Measurements from ENCODE around the gene GPR153.
"Not testable (repeated sequence)": the region's sequence is repeated elsewhere in the genome, so short reads cannot be mapped to it uniquely, and the experiment has no call there.

The GPR153 gene

DNA sequence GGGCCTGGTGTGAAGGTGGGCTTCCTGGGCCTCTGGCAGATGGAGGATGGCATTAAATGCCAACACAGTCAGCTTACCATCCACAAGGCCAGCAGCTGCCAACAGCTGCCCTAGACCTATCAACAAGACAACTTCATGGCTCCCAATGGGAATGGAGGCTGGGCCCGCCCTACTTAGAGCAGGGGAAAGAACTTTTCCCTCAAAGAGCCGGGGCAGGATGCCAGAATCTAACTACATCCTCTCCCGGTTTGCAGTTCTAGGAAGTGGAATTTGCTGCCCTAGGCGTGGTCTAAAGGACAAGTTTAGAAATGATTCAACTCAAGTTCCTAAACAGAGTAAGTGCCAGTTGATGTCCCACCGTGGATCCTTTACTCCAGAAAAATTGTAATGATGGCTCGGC is 38.3 kb downstream of the GPR153 start:
- no peak for DNase-seq

DNA sequence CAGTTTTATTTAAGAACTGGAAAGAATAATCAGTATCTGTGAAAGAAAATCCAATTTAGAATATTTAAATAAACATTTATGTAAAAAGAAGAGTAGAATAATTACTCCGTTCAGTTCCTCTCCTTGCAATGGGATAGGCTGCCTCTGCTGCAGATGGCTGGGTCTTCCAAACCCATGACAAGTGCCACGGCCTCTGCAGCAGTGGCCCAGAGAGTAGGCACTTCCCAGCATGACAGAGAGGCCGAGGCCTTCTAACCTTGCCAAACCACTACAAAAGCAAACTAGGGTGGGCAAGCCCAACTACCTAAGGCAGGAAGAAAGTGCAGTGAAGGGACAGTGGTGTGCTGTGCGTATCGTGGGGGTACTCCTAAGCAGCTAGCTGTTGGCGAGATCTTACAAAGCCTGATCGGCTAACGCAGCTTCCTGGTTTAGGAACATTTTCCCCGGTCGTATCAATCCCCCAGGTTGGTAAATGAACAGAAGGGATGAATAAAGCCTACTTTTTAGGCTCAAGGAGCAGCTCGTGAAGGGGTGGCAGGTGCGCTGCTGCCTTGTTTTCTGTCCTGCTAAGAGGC is 39.6 kb downstream of the GPR153 start:
- no peak for DNase-seq

GRCh38 chr1:6220236-6220635 is 40.7 kb downstream of the GPR153 start:
- no peak for DNase-seq

GRCh38 chr1:6219641-6220040 is 41.3 kb downstream of the GPR153 start:
- DNase-seq, result not testable (repeated sequence)

- no peak for DNase-seq
Observed at GRCh38 chr1:6218375-6219164, 42.3 kb downstream of the GPR153 start.

DNA sequence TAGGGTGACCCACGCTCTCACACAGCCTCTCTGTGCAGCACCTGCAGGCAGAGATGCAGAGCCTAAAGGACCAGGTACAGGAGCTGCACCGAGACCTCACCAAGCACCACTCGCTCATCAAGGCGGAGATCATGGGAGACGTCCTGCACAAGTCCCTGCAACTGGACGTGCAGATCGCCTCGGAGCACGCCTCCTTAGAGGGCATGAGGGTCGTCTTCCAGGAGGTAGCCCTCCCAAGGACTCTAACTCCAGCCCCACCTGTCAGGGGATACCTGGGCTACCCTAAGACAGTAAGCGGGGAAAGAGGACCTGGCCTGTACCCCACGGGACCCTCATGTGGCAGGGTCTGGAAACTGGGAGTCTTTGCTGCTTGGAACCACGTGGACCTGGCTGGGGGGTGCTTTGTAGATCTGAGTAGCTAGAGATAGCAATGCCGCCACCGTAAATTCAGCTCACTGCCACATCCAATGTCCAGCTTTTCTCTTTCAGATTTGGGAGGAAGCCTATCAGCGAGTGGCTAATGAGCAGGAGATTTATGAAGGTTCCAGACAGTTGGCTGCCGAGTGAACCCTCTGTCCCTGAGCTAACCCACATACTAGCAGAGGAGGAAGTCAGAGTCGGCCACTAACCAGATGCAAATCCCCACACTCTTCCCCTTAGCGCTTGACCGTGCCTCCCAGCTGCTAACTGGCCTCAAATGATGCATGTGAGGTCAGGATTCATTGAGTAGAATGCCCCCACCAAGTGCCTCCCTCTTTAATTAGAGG is 48.5 kb downstream of the GPR153 start:
- no peak for DNase-seq

DNA sequence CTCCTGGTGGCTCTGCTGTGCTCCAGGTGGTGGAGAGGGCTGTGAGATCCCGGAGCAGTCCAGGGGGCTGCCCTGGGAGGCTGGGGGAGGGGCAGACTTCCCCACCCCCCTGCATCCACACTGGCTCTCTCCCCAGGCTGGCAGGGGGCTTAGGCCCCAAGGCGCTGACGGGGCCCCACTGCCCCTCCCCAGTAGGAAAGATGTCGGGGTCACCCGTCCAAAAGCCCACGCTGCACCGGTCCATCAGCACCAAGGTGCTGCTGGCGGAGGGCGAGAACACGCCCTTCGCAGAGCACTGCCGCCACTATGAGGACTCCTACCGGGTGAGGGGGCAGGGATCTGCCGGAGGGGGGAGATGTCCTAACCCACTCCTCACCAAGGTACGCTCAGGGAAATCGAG is 49.2 kb downstream of the GPR153 start:
- no peak for DNase-seq

DNA sequence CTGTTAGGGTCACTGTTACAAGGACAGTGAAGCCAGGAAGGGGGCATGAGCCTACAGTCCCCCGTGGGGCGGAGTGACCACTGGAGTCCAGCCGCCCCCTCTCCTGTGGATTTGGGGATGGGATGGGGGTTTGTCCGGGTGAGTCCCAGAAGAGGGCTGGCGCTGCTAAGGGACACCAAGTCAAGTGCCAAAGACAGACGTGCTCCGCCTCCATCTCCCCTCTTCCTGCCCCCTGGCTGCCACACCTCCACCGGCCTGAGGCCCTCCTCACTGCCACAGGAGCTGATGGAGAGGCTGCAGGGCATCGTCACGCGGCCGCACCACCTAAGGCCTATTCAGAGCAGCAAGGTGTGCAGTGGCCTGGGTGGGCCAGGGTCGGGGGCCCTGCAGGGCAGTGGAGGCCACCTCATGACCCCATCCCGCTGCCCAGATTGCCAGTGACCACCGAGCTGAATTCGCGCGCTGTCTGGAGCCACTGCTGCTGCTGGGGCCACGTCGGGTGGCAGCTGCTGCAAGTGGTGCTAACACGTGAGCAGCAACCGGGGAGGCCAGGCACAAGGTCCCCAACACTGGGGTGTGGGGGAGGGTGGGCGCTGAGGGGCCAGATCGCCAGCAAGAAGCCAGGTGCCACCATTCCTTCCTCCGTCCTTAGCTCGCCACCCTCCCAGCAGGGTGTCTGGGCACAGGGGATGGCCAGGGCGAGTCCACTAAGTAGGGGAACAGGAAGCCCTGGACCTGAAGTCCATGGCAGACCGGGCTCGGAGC is 50.1 kb downstream of the GPR153 start:
- DNase-seq, result no peak

GRCh38 chr1:6209661-6210580 is 51.0 kb downstream of the GPR153 start:
- no peak for DNase-seq

DNA sequence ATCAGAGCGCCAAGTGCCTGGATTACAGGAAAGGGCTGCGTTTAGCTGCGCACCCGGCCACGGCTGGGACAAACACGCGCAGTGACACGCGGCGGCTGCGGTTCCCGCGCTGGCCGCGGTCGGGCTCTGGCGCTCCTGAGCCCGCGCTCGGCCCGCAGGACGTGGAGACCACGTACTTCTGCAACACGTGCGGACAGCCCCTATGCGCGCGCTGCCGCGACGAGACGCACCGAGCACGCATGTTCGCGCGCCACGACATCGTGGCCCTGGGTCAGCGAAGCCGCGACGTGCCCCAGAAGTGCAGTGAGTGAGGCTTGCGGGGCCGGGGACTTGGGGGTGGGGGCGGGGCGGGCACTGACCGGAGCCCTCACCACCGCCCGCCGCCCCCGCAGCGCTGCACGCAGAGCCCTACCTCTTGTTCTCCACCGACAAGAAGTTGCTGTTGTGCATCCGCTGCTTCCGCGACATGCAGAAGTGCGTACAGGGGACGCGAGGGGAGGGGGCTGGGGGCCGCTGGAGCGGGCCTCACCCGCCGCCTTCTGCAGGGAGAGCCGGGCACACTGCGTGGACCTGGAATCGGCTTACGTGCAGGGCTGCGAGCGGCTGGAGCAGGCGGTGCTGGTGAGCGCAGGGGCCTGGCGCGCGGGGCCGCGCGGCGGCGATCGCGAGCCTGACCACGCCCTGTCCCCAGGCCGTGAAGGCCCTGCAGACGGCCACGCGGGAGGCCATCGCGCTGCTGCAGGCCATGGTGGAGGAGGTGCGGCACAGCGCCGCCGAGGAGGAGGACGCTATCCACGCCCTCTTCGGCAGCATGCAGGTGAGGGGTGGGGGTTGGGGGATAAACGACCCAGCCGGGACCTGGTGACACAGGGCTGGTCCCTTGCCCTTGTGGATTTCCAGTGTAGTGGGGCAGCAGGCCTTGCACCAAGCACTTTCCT is 51.9 kb downstream of the GPR153 start:
- no peak for DNase-seq

DNA sequence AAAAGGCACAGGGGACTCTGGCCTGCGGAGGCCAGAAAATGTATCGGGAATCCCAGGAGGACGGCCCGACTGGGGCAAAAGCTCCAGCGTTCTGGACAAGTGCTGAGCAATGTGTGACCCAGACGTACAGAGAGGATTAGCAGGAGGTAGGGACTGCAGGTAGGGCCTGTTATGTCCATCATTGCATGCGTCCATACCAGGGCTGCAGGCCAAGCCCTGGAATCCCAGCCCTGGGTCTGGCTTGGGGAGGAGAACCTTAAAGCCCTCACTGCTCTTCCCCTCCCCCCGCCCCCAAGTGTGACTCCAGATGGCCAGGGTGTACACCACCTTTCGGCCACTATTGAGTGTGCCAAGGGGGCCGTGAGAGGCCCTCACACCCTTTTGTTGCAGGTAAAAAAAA is 53.0 kb downstream of the GPR153 start:
- DNase-seq, result no peak

GRCh38 chr1:6207075-6207885 is 53.6 kb downstream of the GPR153 start:
- DNase-seq, result no peak

DNA sequence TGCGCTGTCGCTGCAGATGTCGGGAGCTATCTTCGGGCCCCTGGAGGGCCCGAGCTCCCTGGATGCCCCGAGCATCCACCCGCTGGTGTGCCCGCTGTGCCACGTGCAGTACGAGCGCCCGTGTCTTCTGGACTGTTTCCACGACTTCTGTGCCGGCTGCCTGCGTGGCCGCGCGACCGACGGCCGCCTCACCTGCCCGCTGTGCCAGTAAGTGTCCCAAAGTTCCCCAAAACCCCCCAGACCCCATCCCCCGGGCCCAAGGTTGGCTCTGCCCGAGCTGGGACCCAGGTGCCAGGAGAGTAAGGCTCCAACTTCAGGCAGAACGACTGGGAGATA is 54.4 kb downstream of the GPR153 start:
- no peak for DNase-seq

DNA sequence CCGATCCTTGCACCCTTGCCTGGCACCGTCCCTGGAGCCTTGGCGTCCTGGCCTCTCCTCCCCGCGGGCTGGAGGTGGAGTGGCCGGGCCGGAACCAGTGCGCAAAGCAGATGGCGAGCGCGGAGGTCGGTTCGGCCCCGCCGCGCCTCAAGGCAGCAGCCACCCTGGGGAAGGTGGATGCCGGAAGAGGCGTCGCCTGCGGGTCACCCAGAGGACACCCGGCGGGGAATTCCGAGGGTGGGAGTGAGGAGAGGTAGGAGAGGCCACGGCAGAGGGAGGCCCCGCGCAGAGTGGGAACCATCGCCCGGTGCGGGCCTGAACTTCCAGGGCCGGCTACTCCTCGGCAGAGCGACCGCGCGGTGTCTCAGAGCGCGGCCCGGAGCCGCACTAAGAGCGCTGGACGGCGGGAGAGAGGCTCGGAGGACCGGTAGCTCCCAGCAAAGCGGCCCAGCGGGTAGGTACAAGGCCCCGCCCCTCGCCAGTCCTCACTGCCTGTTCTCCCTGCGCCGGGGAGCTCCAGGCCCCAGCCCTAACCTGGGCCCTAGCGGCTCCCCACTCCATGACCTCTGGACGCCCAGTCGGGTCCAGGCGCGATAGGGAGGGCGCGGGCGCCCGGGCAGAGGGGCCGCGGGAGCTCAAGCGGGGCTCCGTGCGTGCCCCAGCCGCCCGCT is 54.9 kb downstream of the GPR153 start, which contains the start of gene RNF207:
Gene RNF207 (plus strand): TSS at position 271 of the 671 bp plus-strand sequence. CDS start 417 bp downstream, outside the sequence.
- no peak for DNase-seq

DNA sequence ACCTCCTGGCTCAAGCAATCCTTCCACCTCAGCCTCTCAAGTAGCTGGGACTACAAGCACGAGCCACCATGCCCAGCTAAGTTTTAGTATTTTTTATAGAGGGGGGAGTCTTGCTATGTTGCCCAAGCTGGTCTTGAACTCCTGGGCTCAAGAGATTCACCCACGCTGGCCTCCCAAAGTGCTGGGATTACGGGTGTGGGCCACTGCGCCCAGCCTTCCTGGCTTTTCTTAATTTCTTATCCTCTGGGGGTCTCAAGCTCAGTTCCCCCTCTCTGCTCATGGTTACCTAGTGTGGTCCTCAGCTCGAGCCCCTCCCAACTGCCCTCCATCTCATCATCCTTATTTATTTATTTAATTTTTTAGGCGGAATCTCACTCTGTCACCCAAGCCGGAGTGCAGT is 58.6 kb downstream of the GPR153 start:
- DNase-seq, result no peak

DNA sequence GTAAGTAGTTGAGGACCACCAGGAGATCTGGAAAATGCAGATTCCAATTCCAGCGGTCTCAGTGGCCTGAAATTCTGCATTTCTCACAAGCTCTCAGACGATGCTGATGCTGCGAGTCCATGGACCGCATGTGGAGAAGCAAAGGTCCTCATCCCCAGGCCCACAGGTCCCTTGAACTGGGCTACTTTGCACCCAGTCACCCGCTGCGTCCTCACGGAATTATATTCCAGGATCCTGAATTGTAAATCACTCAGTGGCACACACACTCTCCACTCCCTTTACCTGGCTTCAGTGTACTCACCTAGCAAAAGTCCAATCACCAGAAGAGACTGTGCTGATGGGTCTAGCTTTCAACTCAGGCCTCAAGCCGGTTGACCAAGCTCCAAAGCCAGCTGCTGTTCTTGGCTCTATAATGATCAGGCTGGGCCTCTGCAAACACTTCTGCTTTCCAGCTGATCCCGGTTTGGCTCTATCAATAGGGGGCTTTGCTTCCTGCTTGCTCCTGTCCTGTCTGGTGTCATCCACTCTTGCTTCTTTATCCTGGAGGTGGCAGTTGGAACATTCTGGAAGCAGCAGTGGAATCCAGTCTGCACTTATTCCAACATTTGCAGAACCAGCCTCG is 60.6 kb downstream of the GPR153 start:
- no peak for DNase-seq

DNA sequence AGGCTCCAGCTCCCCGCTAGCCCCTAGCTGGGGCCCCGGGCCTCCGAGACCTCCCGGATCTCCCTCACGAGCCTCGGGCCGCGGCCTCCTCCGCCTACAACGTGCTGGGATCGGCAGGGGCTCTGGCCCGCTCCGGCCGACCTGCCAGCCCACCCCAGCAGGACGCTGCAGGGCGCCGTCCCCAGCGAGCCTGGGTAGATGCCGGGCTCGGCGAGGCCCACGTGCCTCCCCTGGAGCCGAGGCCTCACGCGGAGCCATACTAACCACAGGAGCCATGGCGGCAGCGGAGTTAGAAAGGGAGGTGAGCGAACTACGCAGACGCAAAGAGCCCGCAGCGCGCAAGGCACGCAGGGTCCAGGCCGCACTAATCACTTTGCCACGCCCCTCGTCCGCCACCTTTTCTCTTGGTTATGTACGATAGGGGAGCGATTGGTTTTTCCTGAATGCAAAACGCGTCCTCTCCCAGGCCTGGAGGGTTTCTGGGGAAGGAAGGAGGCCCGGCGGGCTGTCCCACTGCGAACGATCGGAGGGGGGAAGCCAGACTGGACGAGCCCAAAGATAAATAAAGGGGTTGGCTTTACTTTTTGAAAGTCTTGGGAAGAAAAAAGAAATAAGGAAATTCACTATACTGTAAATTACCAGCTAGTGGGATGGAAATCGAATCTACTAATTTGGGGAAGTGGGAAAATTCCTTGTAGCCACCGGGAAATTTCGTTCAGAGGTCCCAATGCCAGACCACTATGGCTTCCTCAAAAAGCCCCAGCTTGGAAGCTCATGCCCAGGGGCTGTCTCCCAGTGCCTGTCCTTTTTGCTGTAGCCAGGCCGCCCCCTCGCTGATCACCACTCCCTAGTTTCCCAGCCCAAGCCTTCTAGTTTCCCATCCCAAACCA is 61.4 kb downstream of the GPR153 start, which contains the start of gene RPL22:
Gene RPL22 (minus strand): TSS at position 298 of the 890 bp plus-strand sequence. CDS start 22 bp downstream, at position 276.
- DNase-seq, result peak; percentile 95
